HepG2 (cell line): Measurements from ENCODE around the gene SLC7A8. TPM values are rescaled to one million over a fixed set of nuclear protein-coding genes. Genes with fewer than 3 reads are reported as not detected.

Source experiments
- ARNTL ChIP-seq: sonication (generic); formaldehyde crosslinking; IDR thresholded peaks from 2 replicates; pipeline ENCODE4 v1.4.0; 2020; ENCODE audit warnings: mild to moderate bottlenecking, missing genetic modification reagents
- DBP ChIP-seq: sonication (generic); formaldehyde crosslinking; IDR thresholded peaks from 2 replicates; pipeline ENCODE4 v1.4.0; 2020; ENCODE audit warnings: missing genetic modification reagents; ENCODE audit errors: not compliant biosample characterization
- EP300 ChIP-seq, 3 experiments: sonication (generic) in 1 of 3; formaldehyde crosslinking in 1 of 3; IDR thresholded peaks; 2 replicates each; pipeline versions ENCODE4 v1.5.1 to v1.6.1; 2011 to 2020; ENCODE audit warnings: low read depth in 2 of 3, low read length in 2 of 3, borderline replicate concordance in 1 of 3, improper control_type of control experiment in 1 of 3, mild to moderate bottlenecking in 1 of 3, missing genetic modification reagents in 1 of 3, moderate library complexity in 1 of 3
- HNRNPK ChIP-seq: fragments of 200-400 bp; formaldehyde crosslinking; IDR thresholded peaks from 2 replicates; pipeline ENCODE4 v1.6.1; 2018; ENCODE audit warnings: low read length, low read depth, moderate library complexity, mild to moderate bottlenecking; ENCODE audit not compliant: poor library complexity, severe bottlenecking
- NFE2 ChIP-seq: sonication (generic); formaldehyde crosslinking; IDR thresholded peaks from 2 replicates; pipeline ENCODE4 v1.4.0; 2020; ENCODE audit warnings: missing genetic modification reagents
- PRDM10 ChIP-seq: sonication (generic); formaldehyde crosslinking; IDR thresholded peaks from 2 replicates; pipeline ENCODE4 v1.4.0; 2020; ENCODE audit warnings: low read depth, missing genetic modification reagents
- SMARCC2 ChIP-seq: fragments of 450-650 bp; IDR thresholded peaks from 2 replicates; pipeline ENCODE4 v1.6.1; 2017; ENCODE audit warnings: antibody characterized with exemption, mild to moderate bottlenecking
- THRA ChIP-seq: sonication (generic); formaldehyde crosslinking; IDR thresholded peaks from 2 replicates; pipeline ENCODE4 v1.4.0; 2020; ENCODE audit warnings: missing genetic modification reagents, borderline replicate concordance
- ZFP41 ChIP-seq: sonication (generic); formaldehyde crosslinking; IDR thresholded peaks from 2 replicates; pipeline ENCODE4 v1.4.0; 2020; ENCODE audit warnings: mild to moderate bottlenecking, missing genetic modification reagents, borderline replicate concordance
- ZNF34 ChIP-seq: sonication (generic); formaldehyde crosslinking; IDR thresholded peaks from 2 replicates; pipeline ENCODE4 v1.4.0; 2020; ENCODE audit warnings: mild to moderate bottlenecking, missing genetic modification reagents, borderline replicate concordance
- ZNF572 ChIP-seq: sonication (generic); formaldehyde crosslinking; IDR thresholded peaks from 2 replicates; pipeline ENCODE4 v1.5.1; 2020; ENCODE audit warnings: mild to moderate bottlenecking, missing genetic modification reagents
- ZNF598 ChIP-seq: sonication (generic); formaldehyde crosslinking; IDR thresholded peaks from 2 replicates; pipeline ENCODE4 v1.5.1; 2020; ENCODE audit warnings: mild to moderate bottlenecking, missing genetic modification reagents, borderline replicate concordance
- ZNF609 ChIP-seq: sonication (generic); formaldehyde crosslinking; IDR thresholded peaks from 2 replicates; pipeline ENCODE4 v1.4.0; 2020; ENCODE audit warnings: mild to moderate bottlenecking, missing genetic modification reagents, borderline replicate concordance
- ZNF770 ChIP-seq: sonication (generic); formaldehyde crosslinking; IDR thresholded peaks from 2 replicates; pipeline ENCODE4 v1.5.0; 2020; ENCODE audit warnings: mild to moderate bottlenecking, missing genetic modification reagents
- polyA plus RNA-seq, 8 experiments: library from polyadenylated mRNA; depleted of rRNA in 3 of 8; stranded (reverse) in 7 of 8; unstranded in 1 of 8; fragments of >200 nt; fragmentation: Illumina TruSeq in 4 of 8; extraction: Trizol in 4 of 8; gene quantifications; 2 replicates each; pipeline versions ENCODE4 v1.2.1 to v1.2.3, GENCODE V29; 2011 to 2016; ENCODE audit warnings: low read depth in 4 of 8, missing spikeins in 1 of 8, mixed read lengths in 1 of 8; ENCODE audit not compliant: insufficient read depth in 1 of 8
- total RNA-seq, 5 experiments: library from RNA; depleted of rRNA; stranded (reverse); fragments of >200 nt; fragmentation: Illumina TruSeq; extraction: Trizol; gene quantifications; 2 replicates each; pipeline ENCODE4 v1.2.3, GENCODE V29; 2016; ENCODE audit warnings: low read depth in 1 of 5

The SLC7A8 gene
- total and polyA plus RNA-seq, 2 of the 13 experiments (the other 11 are each of a cell fraction or from before 2014, with no cell fraction given), result 0.25 TPM; not detected in 1

- TF ChIP-seq ZNF609 (CRISPR knock-in tag), result peak; percentile 88
- TF ChIP-seq PRDM10 (CRISPR knock-in tag), result no peak; the same call in 1 of the 2 replicates
- no peak for TF ChIP-seq ZFP41 (CRISPR knock-in tag)
- TF ChIP-seq EP300 (IDR thresholded peaks at IDR 0.05; ENCODE audit: low read depth in 2 of 2, low read length in 2 of 2), result 0 out of 4 replicates have a peak, but pooled peaks of 1 of the 2 experiments have one; percentile 8
- TF ChIP-seq EP300 (CRISPR knock-in tag; IDR thresholded peaks at IDR 0.05; ENCODE audit: borderline replicate concordance), result no peak; the same call in none of the 2 replicates
- TF ChIP-seq ZNF34, result peak; percentile 100
- peak; percentile 67; the same call in 1 of the 2 replicates for TF ChIP-seq ZNF572 (CRISPR knock-in tag)
- peak; percentile 90 for TF ChIP-seq HNRNPK
- no peak; the same call in none of the 2 replicates for TF ChIP-seq ARNTL (CRISPR knock-in tag)
- TF ChIP-seq ZNF770, result peak; percentile 81
- TF ChIP-seq ZNF598 (CRISPR knock-in tag), result peak; percentile 99; the same call in 1 of the 2 replicates
- no peak for TF ChIP-seq SMARCC2
- TF ChIP-seq THRA (CRISPR knock-in tag), result peak; percentile 80
- TF ChIP-seq NFE2 (CRISPR knock-in tag), result no peak
- TF ChIP-seq DBP, result peak; percentile 77
Observed at GRCh38 chr14:23094666-23095195, 88.7 kb downstream of the SLC7A8 start, which contains the start of gene ACIN1 (continued).
